Smooth muscle cell of the pulmonary artery (primary cell): ENCODE data around the gene ZNF655. TPM values are rescaled to one million over a fixed set of nuclear protein-coding genes. Genes with fewer than 3 reads are reported as not detected.

Experiments
- total RNA-seq: library from RNA; depleted of rRNA; stranded (reverse); fragments of >200 nt; gene quantifications from 2 replicates; pipeline ENCODE4 v1.2.3, GENCODE V29; 2014

The ZNF655 gene, protein sequence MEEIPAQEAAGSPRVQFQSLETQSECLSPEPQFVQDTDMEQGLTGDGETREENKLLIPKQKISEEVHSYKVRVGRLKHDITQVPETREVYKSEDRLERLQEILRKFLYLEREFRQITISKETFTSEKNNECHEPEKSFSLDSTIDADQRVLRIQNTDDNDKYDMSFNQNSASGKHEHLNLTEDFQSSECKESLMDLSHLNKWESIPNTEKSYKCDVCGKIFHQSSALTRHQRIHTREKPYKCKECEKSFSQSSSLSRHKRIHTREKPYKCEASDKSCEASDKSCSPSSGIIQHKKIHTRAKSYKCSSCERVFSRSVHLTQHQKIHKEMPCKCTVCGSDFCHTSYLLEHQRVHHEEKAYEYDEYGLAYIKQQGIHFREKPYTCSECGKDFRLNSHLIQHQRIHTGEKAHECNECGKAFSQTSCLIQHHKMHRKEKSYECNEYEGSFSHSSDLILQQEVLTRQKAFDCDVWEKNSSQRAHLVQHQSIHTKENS
- total RNA-seq = 52.6 and 62.3 TPM in 2 replicates

DNA sequence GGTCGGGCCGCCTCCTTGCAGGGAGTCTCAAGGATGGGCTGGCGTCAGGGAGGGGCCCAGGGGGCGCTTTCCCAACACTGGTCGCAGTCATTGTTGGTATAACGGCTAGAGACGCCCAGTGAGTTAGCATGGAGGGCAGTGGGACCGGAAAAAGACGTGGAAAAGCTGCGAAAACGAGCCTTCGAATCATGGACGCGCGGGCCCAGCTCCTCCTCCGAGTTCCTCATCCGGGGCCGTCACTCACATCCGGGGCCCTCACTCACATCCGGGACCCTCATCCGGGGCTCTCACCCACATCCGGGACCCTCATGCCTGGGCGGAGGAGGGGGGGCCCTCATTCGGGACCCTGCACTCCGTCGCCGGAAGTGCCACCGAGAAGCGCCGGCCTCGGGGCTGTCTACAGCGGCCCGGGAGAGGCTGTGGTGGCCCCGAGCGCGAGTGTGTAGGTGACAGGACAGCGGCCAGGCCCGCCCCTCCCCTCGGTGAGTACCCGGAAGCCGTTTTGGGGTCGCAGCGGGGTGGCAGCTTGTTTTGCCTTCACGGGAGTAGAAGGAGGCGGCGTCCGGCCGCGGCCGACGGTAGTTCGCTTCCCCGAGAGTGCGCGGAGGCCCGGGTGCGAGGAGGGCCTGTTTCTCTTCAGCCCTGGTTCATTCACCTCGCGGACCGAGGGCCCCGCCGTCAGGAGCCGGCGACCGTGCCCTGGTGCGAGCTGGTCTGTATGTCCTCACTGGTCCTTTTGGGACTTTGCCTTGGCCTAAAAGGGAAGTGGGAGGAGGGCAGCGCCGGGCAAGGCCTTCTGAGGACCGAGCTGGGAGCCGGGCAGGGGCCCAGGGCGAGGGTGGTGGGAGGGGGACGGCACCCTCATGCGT, at the start of gene ZNF655:
ZNF655 (plus strand) TSS at position 337 of the 869 bp plus-strand sequence. CDS start 1,918 bp downstream, outside the sequence.

DNA sequence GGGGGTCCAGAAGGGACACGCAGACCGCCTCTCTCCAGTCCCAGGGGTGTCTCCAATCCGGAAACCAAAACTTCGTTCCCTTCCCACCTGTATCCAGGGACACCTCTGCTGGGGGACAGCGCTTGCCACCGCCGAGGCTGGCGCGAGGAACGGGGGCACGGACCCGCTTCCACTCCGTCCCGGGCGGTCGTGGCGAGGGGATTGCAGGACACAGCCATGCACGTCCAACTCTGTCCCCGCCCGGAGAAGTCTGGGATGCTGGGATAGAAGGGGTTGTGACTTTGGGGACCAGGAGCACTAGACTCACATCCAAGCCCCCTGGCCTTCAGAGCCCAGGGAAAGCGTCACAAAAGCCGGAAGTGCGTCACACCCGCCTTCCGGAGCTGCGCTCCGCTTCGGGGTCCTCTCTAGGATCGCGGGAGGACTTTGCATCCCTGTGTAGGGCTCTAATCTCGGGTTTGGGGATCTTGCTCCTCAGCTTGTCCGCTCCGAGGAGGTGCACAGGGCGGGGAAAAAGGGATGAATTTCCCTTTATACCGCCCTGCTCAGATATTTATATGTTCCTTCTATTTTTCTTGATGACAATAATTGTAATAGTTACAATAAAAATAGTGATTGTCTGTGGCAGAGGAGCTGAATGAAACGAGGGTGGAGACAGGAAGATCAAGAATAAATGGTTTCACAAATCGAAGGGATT, 6.5 kb upstream of the ZNF655 start, which contains the start of gene FAM200A:
FAM200A (minus strand) TSS at position 348 of the 697 bp plus-strand sequence. CDS start 3,707 bp downstream, outside the sequence.

DNA sequence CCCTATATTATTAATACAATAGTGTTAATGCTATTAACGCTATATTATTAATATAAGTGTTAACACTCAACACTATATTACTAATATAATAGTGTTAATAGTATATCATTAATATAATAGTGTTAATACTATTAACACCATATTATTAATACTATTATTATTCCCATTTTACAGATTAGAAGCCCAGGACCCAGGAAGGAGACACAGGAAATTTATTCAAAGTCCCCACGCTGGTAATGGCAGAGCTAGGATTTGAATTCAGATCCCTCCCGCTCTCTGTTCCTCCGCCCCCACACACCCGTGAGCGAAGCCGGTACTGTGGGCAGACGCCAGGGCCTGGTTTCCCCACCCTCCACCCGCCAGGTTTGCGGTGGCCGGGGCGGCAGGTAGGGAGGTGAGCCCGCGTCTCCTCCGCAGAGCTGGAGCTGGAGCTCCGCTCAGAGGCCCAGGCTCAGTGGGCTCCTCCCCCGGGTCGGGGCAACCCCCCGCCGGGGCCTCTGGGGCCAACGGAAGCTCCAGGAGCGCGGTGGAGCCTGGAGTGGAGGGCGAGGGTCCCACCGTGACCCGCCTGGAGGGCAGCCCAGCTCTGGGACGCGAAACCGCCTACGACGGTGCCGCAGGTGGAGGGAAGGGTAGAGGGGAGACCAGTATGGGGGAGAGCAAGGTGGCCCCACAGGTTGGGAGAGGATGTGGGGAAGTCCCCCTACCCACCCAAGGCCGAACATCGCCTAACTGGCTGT, 39.5 kb downstream of the ZNF655 start, which contains the start of gene TMEM225B:
TMEM225B (plus strand) TSS at position 506 of the 740 bp plus-strand sequence. CDS start 6,122 bp downstream, outside the sequence.

DNA sequence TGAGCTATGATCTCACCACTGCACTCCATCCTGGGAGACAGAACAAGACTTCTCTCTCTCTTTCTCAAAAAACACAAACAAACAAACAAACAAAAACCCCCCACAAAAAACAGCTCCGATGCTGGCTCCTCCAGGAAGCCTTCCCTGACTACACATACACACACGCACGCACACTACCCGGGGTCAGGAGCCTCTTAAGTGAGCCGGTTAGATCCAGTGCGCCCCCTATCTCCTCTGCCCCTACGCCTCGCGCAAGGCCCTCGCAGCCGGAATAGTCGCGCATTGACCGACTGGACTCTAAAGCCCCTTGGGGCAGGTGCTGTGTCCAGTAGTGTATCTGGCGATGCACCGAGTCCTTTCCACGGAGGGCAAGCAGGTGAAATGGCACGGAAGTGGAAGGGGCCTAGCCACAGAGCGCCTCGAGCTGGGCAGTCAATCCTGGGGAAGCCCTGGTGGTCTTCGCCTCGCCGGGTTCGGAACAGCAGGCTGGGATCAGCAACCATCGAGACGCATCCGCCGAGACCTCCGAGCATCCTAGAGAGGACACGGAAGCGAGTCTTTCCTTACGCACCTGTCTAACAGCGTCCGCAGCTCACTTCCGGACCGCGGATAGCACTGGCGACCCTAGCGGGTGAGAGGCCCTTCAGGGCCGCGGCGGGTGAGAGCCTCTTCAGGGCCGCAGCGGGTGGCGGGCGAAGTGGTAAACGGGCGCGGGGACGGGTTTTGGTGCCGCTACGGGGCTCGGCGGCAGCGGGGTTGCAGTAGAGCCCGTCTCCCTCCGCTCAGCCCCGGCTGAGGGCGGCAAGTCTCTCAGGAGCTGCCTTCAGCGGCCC, 58.1 kb downstream of the ZNF655 start, which contains the start of gene ZSCAN25:
ZSCAN25 (plus strand) TSS at position 588 of the 833 bp plus-strand sequence. CDS start 2,661 bp downstream, outside the sequence.

Other genes with a start within 250 kb of the ZNF655 start
- gene ARPC1A, start 232.7 kb upstream of the ZNF655 start, total RNA-seq = 198 and 257 TPM in 2 replicates
- 359 and 812 TPM in 2 replicates for gene ARPC1B, start 183.9 kb upstream of the ZNF655 start, total RNA-seq
- 22.6 and 26.3 TPM in 2 replicates for gene PDAP1, start 150.0 kb upstream of the ZNF655 start, total RNA-seq
- gene BUD31, start 149.7 kb upstream of the ZNF655 start, total RNA-seq = 61.6 and 70.4 TPM in 2 replicates
- gene PTCD1, start 119.8 kb upstream of the ZNF655 start, total RNA-seq = 6.8 and 7.8 TPM in 2 replicates
- gene CPSF4, start 119.7 kb upstream of the ZNF655 start, total RNA-seq = 24.5 and 31.0 TPM in 2 replicates
- 122 and 167 TPM in 2 replicates for gene ATP5MF, start 92.5 kb upstream of the ZNF655 start, total RNA-seq
- gene ZNF789, start 85.8 kb upstream of the ZNF655 start, total RNA-seq = 3.6 and 4.2 TPM in 2 replicates
- gene ZNF394, start 58.4 kb upstream of the ZNF655 start, total RNA-seq = 15.5 and 19.4 TPM in 2 replicates
- gene ZKSCAN5, start 54.0 kb upstream of the ZNF655 start, total RNA-seq = 8.1 and 10.5 TPM in 2 replicates
- 5.5 and 7.3 TPM in 2 replicates for gene FAM200A, start 6.5 kb upstream of the ZNF655 start, total RNA-seq
- 0.52 and 1.1 TPM in 2 replicates for gene TMEM225B, start 39.6 kb downstream of the ZNF655 start, total RNA-seq
- gene ZSCAN25, start 58.3 kb downstream of the ZNF655 start, total RNA-seq = 11.8 and 12.9 TPM in 2 replicates
- gene CYP3A5, start 121.4 kb downstream of the ZNF655 start, total RNA-seq = not detected in 2 replicates
- gene CYP3A7, start 176.6 kb downstream of the ZNF655 start, total RNA-seq = not detected in 2 replicates
- gene CYP3A4, start 225.5 kb downstream of the ZNF655 start, total RNA-seq = not detected in 2 replicates